GM19193 (cell line): ENCODE data around the gene POLD3.

Source experiments
- POLR2A ChIP-seq: IDR thresholded peaks from 4 replicates; pipeline ENCODE4 v1.6.1; 2011; ENCODE audit not compliant: insufficient read depth, insufficient read length; ENCODE audit errors: extremely low read depth

The POLD3 gene

DNA sequence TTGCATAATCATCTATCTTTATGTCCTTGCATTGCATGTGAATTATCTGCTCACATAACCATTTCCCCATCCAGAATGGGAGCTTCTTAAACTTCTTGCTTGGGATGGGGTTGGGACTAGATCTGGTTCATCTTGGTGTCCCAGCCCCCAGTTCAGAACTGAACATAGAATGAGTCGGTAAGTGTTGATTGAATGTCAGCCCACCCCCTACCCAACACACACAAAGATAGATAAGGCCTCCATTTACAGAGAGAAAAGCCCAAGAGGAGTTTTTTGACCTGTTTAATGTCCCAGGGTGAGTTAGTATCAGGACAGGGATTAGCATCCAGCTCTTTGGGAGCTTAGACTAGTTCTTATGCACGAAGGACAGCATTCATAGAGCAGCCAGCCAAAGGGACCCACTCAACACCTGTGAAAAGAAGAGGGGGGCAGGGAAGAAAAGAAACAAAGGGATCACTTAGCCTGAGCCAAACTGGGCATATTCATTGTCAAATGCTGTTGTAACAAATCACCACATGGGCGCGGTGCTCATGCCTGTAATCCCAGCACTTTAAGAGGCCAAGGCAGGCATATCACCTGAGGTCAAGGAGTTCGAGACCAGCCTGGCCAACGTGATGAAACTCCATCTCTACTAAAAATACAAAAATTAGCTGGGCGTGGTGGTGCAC, 81.4 kb downstream of the POLD3 start:
- no peak for TF ChIP-seq POLR2A

DNA sequence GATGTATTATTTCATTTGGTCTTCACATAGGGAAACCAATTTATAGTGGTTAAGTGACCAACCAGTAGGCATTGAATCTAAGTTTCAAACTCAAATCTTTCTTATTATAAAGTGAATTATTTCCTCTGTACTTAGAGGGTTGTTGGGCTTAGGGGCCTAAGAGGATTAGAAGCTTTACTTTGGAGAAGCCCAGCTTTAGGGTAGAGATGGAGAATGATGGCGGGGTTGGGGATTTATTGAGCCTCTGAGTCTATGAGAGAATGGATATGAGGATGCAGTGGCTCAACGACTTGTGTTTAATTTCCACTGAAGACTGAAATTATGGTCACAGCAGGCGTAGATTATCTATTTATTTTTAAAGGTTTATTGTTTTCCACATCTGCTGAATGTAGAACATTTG, 83.4 kb downstream of the POLD3 start:
- TF ChIP-seq POLR2A: no peak

DNA sequence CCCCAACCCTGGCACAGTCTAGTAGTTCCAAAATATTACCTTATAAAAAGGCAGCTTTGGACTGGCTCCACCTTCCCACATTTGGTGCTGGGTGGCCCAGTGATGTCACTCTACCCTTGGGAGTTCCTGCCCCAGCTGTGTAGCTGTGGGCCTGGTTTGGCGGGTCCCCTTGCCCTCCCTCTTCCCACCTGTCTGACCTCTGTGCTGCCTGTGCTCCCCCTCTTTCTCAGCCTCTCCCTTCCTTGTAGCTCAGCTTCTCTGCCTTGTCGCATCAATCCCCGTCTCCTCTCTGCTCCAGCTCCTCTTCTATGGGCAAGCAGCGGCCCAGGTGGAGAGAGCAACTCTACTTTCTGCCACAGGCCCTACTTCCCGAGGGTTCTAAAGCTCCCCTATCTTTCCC, 84.2 kb downstream of the POLD3 start:
- no peak for TF ChIP-seq POLR2A

DNA sequence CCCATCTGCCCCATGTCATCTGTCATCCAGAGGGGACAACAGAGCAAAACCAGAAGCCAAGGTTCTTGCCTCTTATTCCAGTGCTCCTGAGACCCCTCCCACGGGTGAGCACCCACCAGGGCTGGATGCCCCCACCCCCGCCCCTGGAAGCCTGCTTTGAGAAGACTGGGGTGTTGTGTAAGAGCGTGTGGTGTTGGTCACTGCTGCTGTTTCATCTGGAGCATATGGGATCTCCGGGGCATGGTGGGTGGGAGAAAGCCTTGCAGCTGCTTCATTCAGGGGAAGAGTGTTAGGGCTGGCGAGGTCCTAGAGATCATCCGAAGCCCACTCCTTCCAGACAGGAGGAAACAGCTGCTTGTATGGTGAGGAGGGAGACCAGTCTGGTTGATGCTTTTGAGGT, 84.7 kb downstream of the POLD3 start:
- TF ChIP-seq POLR2A: no peak

DNA sequence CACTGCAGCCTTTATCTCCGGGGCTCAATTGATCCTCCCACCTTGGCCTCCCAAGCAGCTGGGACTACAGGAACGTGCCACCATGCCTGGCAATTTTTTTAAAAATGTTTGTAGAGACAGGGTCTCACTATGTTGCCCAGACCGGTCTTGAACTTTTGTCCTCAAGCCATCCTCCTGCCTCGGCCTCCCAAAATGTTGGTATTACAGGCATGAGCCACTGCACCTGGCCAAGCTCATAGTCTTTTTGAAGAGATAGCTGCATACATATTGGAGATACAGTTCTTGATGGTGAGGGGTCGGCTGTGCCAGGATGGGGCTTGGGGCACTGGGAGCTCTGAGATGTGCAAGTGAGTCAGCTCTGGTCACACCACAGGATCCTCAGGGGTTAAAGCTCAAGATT, 85.7 kb downstream of the POLD3 start:
- no peak for TF ChIP-seq POLR2A

DNA sequence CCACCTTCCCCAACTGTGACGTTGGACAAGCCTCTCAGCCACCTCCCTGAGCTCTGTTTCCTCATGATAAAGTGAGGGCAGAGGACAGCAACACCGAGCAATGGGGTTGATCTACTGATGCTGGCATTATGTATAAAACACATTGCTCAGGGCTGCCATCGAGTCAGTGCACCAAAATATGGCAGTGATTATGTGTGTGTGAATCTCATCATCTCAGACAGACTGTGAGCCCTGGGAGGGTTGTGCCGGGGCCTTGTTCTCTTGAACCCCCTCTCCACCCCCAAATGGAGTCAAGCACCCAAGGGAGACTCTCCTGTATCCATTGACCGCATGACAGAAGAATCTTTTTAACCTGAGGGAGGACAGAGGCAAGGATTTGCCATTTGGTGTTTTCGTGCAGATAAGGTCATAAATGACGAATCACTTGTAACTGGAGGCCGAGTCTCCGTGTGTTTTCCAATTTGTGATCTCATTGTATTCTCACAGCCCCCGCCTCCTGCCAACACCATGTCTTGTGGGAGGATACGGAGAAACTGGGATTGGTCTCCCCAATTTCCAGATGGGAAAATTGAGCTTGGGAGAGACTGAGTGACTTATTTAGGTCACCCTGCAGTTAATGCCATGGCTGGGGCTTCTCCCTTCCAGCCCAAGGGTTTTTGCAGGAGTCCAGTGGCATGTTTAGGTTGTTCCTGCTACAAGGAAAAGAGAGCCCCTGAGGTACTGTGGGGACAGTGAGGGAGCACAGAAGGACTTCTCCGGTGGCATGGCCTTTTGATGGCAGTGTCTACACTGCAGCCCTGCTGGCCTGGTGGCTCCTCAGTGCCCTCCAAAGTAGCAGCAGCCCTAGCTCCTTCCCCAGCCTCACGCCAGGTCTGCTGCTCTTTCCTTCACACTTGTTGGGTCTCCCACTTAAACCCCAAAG, 86.5 kb downstream of the POLD3 start:
- TF ChIP-seq POLR2A: no peak

DNA sequence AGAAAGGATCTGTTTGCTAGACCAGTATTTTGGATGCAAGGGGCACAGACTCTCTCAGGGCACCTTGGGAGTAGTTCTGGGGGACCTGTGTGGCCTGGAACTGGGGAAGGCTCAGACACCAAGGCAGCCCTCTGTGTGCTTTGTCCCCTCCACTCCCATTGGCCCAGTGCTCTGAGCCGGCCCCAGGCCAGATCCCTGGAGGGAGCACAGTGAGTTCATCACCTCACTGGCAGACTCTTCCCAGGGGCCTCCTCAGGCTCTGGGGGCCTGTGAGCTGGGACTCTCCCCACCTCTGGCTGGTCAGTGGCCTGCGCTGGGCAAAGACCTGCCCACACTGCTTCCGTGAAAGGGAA, 87.1 kb downstream of the POLD3 start:
- no peak for TF ChIP-seq POLR2A

DNA sequence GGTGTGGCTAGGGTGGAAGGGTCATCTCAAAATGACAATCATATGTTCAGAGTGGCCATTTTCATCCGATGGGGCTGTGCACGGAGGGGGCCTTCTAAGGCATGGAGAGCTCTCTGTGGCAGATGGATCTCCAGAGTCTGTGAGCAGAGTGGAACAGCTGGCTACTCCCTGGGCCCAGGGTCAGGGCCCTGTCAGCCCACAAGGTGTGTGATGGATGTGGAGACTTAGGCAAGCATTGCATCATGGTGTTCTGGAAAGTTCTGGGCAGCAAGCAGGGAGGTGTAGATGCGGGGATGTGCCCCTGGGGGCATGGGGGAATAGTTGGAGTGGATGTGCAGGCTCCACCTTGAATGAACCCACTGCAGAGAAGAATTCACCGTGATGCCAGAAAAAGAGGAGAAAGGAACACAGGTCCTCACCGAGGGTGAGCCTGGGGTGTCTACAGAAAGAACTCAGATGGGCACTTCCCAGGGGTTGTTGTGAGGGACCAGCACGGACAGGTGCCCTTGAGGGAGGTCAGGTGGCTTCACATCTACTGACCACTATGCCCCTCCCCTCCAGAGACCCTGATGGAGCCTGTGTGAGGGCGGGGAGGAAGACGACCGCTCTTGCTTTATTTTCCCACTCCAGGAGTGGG, 87.8 kb downstream of the POLD3 start:
- TF ChIP-seq POLR2A: no peak

DNA sequence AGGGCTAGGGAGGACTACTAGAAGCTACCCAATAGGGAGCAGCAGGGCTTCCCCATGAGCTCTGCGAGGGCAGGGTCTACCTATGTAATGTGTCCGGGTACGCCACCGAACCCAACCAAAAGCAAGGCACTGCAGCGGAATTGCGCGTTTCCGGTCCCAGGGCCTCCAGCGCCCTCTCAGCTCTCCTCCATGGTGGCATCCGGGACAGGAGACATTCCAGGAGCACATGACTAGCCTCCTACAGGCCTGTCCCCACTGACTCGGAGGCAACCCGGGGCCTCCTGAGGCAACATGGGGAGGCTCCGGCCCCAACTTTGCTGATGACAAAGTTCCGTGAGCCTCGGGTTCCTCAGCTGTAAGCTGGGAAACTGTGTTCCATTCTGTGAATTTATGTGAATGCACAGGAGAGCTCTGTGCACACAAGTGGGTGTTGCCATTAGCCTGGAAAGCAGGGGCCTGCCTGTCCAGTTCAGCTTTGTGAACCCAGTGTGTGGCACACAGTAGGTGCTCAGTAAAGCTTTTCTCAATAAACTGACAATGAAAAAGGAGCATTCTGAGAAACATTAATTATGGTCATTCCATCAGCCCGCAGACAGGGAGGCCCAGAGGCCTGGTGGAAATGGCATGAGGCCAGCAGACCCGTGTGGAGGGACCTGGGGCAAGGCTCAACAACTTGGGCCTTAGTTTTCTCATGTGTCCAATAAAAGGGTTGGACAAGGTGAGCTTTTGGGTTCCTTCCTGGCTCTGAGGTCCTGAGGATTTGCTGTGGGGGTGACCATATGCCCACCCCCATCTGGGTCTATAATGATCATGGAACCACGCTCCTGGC, 88.5 kb downstream of the POLD3 start:
- TF ChIP-seq POLR2A: no peak

DNA sequence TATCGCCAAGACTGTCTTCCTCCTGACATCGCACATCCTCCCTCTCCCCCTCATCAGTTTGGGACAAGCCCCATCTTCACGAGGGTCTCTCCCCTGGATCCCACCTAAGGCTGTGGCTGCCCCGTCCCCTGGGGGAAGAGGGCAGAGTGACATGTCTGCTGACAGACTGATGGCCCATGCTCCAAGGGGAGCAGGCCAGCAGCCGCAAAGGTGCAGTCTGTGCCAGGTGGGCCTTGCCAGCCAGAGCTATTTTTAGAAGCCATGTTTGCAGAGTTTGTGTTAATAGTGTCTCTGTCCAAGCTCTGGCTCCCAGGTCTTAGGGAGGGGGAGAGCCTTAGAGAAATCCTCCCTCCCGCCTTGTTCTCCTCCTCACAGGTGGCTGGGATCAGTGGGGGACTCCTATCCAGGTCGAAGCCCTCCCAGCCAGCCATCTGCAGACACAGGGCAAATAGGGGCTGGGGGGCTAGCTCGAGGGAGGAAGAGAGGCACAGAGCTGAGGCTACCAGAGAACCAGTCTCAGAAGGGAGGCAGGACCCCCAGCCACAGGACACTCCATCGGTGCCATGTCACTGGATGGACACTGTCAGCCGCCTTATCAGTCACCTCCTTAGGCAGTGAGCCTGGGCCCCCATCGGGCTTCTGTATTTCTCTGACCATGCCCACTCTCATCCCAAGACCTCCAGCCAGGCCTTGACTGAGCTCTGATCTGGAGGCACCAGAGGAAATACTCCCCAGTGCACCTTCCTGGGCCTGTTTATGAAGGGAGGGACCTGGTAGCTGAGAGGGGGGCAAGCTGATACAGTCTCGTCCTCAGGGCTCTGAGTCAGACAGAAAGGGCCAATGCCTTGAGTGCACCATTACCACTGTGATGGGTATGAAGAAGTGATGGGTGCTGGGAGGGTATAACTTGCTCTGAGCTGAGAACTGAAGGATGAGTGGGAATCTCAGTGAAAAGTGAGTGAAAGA, 89.6 kb downstream of the POLD3 start:
- TF ChIP-seq POLR2A: no peak

DNA sequence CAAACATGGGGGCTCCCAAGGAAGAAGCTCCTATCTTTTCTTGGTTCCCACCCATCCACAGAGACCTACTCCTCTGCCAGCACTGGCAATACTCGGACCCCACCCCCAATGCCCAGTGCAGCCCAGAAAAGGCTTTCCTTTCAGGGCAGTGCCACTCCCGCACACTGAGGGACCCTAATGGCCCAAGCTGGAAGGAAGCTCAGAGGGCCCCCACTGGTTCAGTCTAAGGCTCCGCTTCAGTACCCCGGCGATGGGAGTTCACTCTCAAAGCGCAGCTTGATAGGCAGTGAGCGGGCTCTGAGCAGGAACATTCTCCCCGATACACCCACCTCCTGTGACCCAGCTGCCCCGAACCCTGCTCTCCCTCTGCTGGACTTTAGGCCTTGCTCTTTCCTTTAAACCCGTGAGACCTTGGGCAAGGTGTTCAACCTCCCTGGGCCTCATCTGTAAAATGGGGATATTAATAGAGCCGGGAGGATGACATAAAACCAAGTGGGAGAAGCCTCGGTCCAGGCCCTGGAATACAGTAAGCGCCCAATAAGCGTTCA, 90.4 kb downstream of the POLD3 start:
- TF ChIP-seq POLR2A: no peak

DNA sequence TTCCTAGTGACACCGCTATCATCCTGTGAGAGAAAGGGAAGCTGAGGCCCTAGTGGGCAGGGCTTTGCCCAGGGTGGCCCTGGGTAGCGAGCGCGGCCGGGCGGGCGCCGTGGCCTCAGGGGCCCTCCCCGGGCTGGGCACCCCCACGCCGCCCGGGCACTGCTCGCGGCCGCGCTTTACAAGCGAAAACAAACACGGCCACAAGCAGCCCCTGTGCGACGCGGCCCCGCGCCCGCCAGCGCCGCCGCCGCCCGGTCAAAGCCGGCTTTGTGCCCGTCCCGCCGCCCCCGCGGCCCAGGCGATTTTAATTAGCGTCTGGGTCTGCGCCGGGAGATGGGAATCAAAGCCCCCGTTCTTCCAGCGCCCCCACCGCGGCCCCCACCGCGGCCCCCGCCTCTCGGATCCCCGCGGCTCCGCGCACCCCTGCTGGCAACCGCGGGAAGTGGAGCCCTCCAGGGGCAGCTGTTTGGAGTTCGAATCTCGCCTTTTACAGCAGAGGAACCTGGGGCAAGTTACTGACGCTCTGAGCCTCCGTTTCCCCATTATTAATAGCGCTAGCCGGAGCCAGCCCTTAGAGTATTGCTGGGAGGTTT, 91.0 kb downstream of the POLD3 start:
- no peak for TF ChIP-seq POLR2A

DNA sequence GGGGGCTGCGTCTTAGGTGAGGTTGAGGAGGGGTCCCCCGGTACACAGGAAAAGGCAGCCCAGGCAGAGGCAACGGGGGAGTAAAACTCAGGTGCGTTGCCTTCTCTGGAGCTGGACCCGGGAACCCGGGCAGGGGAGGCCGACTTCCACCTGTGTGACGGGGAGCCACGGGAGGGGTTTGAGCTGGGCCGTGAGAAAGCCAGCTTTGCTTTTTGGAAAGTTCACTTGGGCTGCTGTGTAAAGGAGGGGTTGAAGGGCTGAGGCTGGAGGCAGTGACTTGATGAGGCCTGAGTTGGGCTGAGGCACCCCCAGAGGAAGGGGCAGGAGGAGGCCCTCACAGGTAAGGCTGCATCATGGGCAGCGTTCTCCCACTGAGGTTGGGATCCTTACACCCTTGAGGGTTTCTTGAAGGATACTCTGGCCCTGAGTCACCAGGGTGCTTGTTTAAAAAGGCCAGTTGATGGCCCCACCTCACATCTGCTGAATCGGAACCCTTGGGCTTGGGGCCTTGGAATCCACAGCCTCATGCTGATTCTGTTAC, 91.6 kb downstream of the POLD3 start:
- no peak for TF ChIP-seq POLR2A

DNA sequence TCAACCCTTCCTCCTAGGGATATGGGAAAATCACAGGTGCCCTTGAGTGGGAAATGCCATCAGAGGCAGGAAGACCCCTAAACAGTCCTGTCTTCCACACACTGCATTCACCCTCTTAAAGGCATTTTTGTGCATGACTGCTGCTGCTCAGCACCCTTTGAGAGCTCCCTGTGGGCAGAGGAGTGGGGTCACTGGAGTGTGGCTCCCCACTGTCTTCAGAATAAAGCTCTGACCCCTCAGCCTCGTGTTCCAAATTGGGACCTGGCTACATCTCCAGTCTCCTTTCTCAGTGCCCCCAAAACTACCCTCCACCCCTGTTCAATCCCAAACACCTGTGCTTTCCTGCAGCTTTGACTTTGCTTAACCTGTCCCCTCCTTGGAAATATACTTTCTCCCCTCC, 92.3 kb downstream of the POLD3 start:
- no peak for TF ChIP-seq POLR2A

DNA sequence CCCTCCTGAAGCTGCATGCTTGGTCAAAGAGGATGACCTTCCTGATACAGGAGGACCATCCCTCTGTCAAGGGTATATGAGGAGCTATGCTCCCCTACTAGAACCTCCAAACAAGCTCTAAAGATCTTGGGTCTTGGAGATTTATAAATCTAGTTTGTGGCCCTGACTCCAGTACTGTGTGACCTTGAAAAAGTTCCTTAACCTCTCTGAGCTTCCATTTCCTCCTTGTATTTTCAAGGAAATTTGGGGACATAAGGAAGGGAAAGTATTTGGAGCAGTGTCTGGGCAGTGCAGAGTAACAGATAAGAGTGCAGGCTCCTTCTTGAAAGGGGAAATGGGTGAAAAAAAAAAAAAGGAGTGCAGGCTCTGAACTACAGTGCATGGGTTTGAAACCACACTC, 93.0 kb downstream of the POLD3 start:
- no peak for TF ChIP-seq POLR2A
